HG03045 (cell line): Measurements from ENCODE around the gene DYNLT2B.
"Not testable (repeated sequence)": the region's sequence is repeated elsewhere in the genome, so short reads cannot be mapped to it uniquely, and the experiment has no call there.

Experiments used
- ATAC-seq: cut with Tn5 transposase; IDR thresholded peaks from one replicate; pipeline ENCODE4 v1.9.1; 2021; ENCODE audit warnings: mild to moderate bottlenecking, moderate library complexity; ENCODE audit not compliant: unreplicated experiment

Gene DYNLT2B

GRCh38 chr3:196327405-196327804 is 9.4 kb upstream of the DYNLT2B start:
- no peak for ATAC-seq

- no peak for ATAC-seq
These were observed 8.9 kb upstream of the DYNLT2B start for GRCh38 chr3:196326936-196327335.

GRCh38 chr3:196323691-196324090 is 5.7 kb upstream of the DYNLT2B start:
- ATAC-seq = no peak

- ATAC-seq = no peak
These were observed 5.0 kb upstream of the DYNLT2B start for GRCh38 chr3:196323016-196323415.

GRCh38 chr3:196321162-196321561 is 3.1 kb upstream of the DYNLT2B start:
- no peak for ATAC-seq

- no peak for ATAC-seq
These were observed 2.1 kb upstream of the DYNLT2B start for GRCh38 chr3:196320137-196320536.

- not testable (repeated sequence) for ATAC-seq
These were observed 997 bp downstream of the DYNLT2B start for GRCh38 chr3:196316799-196317686.

- ATAC-seq = no peak
These were observed 2.2 kb downstream of the DYNLT2B start for GRCh38 chr3:196315821-196316220.

- no peak for ATAC-seq
These were observed 3.4 kb downstream of the DYNLT2B start for GRCh38 chr3:196314597-196314996.

GRCh38 chr3:196314086-196314485 is 4.0 kb downstream of the DYNLT2B start:
- not testable (repeated sequence) for ATAC-seq

GRCh38 chr3:196302960-196303359 is 15.1 kb downstream of the DYNLT2B start:
- not testable (repeated sequence) for ATAC-seq

GRCh38 chr3:196302551-196302950 is 15.5 kb downstream of the DYNLT2B start:
- ATAC-seq = not testable (repeated sequence)

- no peak for ATAC-seq
These were observed 19.5 kb downstream of the DYNLT2B start for GRCh38 chr3:196298521-196298920.

- ATAC-seq = no peak
These were observed 25.6 kb downstream of the DYNLT2B start for GRCh38 chr3:196292286-196292923.

GRCh38 chr3:196288141-196288460 is 29.9 kb downstream of the DYNLT2B start:
- ATAC-seq = no peak

- peak; percentile 81 for ATAC-seq
These were observed 30.4 kb downstream of the DYNLT2B start, which contains the start of gene PCYT1A for GRCh38 chr3:196287440-196288140. TSS of gene PCYT1A (minus strand) at chr3:196287726. CDS start at chr3:196270531, 17,195 bp downstream.

- peak; percentile 9 for ATAC-seq
These were observed 31.0 kb downstream of the DYNLT2B start for GRCh38 chr3:196287090-196287439.

GRCh38 chr3:196284396-196284795 is 33.6 kb downstream of the DYNLT2B start:
- ATAC-seq = no peak

GRCh38 chr3:196281962-196282361 is 36.1 kb downstream of the DYNLT2B start:
- no peak for ATAC-seq

GRCh38 chr3:196280689-196281440 is 37.2 kb downstream of the DYNLT2B start:
- peak; percentile 57 for ATAC-seq

- no peak for ATAC-seq
These were observed 42.9 kb downstream of the DYNLT2B start for GRCh38 chr3:196275126-196275525.
